ENCODE results near the gene DONSON. TPM values are rescaled to one million over a fixed set of nuclear protein-coding genes. Genes with fewer than 3 reads are reported as not detected.

The DONSON gene
- polyA plus RNA-seq, 5 donors: 32.3 to 51.6 (median 42.4) TPM

- no peak for DNase-seq
Observed at GRCh38 chr21:33562389-33562788, 26.1 kb downstream of the DONSON start.

DNA sequence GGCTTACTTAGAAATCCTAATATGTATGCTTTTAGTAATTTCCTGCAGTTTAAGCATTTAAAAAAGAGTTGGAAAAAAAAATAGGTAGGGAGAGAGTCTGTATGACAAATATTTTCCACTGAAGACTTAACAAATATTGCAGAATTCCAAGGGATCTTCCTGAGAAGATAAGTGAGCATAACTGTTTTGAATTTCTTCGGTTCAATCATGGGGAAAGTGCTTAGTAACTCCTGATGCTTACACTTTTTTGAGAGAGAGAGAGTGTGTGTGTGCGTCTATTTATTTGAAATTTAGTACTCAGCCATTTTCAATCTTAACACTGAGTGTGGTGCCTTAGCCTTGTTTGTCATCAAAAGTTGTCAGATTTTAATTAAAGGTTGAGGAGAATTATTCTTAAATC lies 27.1 kb downstream of the DONSON start:
- no peak for DNase-seq

DNA sequence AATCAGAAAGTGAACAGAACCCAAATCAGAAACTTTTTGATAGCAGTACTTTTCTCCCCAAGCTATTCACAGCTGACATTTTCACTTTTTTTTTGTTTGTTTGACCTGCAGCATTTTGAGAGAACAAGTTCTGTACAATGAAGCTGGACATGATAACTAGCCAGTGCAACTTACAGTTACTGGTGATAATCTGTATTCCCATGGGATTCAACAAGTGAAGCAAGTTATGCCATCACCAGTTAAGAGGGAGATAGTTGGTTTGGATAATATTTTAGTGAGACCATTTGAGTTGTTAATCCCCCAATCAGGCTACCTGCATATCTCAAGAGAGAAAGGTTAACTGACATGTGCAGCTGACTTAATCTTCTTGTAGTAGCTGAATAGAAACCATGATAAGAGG lies 27.5 kb downstream of the DONSON start:
- DNase-seq: no peak

DNA sequence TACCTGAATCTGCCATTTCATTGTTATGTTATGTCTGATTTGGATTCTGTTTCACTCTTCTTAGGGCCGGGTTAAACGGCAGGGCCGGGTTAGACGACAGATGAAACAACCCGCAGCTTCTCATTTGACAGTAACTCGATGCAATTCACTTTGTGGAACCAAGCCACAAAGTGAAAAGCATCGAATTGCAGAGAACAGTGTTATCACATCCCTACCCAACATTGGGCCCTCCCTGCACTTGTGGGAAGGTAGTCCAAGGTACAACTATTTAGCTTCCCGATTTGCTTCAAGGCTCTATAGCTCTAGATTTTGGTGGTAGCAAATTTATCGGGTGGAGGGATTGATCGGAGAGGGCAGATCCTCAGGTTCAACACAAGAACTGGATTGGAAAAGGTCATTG lies 28.7 kb downstream of the DONSON start:
- DNase-seq: no peak

DNA sequence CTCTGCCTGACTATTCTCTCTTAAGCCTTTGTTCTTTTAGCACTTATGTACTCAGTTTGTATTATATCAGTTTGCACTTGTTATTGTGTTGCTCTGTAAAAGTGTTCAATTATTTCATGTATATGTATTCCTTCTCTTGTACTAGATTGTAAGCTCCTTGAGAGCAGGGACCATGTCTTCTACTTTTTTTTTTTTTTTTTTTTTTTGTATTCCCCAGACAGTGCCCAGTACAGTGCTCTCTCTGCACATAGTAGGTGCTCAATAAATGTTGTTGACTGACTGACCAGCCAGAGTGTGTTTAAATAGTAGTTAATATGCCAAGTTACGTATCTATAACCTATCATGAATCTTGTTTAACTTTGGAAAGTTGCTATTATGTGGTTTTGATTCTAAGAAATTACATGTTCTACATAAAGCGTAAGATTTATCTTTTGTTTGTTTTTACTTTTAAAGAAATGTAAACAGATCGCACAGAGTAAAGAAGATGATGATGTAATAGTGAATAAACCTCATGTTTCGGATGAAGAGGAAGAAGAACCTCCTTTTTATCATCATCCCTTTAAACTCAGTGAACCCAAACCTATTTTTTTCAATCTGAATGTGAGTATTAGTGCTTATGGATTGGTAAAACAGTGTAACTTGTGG lies 29.6 kb downstream of the DONSON start:
- DNase-seq: no peak

DNA sequence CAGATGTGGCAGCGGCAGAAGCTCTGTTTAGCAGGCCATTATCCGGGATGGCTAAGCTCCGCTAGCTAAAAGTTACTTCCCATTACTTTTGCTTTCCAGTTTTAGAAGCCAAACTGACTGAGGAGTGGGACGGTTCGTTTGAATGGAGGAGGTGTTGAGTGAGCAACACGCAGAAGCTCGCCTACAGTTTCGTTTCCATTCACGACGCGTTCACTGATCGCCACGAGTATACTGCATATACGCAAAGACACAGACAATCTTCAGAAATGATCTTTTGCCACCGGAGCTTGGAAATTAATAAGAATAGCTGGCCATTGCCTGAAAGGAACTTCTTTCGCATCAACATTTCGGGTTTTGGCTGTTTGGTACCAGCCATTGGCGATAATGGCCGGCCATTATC lies 31.0 kb downstream of the DONSON start:
- no peak for DNase-seq

DNA sequence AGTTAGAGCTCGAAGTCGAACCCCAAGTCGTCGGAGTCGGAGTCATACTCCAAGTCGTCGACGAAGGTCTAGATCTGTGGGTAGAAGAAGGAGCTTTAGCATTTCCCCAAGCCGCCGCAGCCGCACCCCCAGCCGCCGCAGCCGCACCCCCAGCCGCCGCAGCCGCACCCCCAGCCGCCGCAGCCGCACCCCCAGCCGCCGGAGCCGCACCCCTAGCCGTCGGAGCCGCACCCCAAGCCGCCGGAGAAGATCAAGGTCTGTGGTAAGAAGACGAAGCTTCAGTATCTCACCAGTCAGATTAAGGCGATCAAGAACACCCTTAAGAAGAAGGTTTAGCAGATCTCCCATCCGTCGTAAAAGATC lies 33.5 kb downstream of the DONSON start:
- no peak for DNase-seq

GRCh38 chr21:33554236-33554981 lies 34.1 kb downstream of the DONSON start:
- no peak for DNase-seq

DNA sequence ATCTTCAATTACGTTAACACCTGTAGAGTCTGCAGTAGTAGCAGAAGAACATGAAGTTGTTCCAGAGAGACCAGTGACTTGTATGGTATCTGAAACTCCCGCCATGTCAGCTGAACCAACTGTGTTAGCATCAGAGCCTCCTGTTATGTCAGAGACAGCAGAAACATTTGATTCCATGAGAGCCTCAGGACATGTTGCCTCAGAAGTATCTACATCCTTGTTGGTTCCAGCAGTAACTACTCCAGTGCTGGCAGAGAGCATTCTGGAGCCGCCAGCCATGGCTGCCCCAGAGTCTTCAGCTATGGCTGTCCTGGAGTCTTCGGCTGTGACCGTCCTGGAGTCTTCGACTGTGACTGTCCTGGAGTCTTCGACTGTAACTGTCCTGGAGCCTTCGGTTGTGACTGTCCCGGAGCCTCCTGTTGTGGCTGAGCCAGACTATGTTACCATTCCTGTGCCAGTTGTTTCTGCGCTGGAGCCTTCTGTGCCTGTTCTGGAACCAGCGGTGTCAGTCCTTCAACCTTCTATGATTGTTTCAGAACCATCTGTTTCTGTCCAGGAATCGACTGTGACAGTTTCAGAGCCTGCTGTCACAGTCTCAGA lies 35.4 kb downstream of the DONSON start:
- no peak for DNase-seq

DNA sequence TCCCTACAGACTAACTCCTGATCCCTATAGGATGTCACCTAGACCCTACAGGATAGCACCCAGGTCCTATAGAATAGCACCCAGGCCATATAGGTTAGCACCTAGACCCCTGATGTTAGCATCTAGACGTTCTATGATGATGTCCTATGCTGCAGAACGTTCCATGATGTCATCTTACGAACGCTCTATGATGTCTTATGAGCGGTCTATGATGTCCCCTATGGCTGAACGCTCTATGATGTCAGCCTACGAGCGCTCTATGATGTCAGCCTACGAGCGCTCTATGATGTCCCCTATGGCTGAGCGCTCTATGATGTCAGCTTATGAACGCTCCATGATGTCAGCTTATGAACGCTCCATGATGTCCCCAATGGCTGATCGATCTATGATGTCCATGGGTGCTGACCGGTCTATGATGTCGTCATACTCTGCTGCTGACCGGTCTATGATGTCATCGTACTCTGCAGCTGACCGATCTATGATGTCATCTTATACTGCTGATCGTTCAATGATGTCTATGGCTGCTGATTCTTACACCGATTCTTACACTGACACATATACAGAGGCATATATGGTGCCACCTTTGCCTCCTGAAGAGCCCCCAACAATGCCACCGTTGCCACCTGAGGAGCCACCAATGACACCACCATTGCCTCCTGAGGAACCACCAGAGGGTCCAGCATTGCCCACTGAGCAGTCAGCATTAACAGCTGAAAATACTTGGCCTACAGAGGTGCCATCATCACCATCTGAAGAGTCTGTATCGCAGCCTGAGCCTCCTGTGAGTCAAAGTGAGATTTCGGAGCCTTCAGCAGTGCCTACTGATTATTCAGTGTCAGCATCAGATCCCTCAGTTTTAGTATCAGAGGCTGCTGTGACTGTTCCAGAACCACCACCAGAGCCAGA lies 36.1 kb downstream of the DONSON start:
- DNase-seq: no peak

- no peak for DNase-seq
Observed at GRCh38 chr21:33551664-33552063, 36.8 kb downstream of the DONSON start.

DNA sequence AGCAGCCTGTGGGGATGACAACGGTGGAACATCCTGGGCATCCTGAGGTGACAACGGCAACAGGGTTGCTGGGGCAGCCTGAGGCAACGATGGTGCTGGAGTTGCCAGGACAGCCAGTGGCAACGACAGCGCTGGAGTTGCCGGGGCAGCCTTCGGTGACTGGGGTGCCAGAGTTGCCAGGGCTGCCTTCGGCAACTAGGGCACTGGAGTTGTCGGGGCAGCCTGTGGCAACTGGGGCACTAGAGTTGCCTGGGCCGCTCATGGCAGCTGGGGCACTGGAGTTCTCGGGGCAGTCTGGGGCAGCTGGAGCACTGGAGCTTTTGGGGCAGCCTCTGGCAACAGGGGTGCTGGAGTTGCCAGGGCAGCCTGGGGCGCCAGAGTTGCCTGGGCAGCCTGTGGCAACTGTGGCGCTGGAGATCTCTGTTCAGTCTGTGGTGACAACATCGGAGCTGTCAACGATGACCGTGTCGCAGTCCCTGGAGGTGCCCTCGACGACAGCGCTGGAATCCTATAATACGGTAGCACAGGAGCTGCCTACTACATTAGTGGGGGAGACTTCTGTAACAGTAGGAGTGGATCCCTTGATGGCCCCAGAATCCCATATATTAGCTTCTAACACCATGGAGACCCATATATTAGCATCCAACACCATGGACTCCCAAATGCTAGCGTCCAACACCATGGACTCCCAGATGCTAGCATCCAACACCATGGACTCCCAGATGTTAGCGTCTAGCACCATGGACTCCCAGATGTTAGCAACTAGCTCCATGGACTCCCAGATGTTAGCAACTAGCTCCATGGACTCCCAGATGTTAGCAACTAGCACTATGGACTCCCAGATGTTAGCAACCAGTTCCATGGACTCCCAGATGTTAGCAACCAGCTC lies 37.5 kb downstream of the DONSON start:
- DNase-seq: no peak

GRCh38 chr21:33549848-33550771 lies 38.4 kb downstream of the DONSON start:
- no peak for DNase-seq

- DNase-seq: no peak
Observed at GRCh38 chr21:33546086-33546485, 42.4 kb downstream of the DONSON start.

DNA sequence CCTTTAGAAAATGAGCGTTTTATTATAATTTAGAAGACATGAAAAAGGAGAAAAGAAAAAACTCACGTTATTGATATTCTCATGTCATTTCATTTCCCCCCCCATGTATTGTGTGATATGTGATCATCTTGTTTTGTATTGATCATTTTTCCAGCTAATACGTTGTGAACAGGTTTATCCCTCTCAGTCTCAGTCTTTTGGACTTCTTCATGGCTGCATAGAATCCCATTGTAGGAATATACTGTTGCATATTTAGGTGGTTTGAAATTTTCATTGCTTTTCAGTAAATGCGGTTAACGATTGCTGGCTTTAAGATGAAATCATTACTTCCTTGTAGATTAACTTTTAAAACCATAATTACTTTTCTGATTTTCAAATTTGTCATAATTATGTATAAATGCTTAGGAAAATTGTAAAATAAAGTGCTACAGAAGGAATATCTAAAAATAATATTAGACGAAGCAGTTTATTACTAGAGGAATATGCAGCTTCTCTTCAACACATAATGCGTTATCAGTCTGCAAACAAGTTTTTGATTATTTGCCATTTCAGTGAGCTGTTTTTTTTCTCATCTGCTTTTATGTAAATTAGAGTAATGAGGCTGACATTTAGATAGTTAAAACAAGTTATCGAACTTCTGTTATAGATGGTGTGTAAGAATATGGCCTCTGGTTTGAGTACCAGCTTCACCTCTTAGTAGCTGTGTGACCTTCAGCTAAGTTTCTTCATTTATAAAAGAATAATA lies 43.9 kb downstream of the DONSON start:
- DNase-seq: no peak

GRCh38 chr21:33543505-33544129 lies 44.9 kb downstream of the DONSON start:
- DNase-seq: no peak

DNA sequence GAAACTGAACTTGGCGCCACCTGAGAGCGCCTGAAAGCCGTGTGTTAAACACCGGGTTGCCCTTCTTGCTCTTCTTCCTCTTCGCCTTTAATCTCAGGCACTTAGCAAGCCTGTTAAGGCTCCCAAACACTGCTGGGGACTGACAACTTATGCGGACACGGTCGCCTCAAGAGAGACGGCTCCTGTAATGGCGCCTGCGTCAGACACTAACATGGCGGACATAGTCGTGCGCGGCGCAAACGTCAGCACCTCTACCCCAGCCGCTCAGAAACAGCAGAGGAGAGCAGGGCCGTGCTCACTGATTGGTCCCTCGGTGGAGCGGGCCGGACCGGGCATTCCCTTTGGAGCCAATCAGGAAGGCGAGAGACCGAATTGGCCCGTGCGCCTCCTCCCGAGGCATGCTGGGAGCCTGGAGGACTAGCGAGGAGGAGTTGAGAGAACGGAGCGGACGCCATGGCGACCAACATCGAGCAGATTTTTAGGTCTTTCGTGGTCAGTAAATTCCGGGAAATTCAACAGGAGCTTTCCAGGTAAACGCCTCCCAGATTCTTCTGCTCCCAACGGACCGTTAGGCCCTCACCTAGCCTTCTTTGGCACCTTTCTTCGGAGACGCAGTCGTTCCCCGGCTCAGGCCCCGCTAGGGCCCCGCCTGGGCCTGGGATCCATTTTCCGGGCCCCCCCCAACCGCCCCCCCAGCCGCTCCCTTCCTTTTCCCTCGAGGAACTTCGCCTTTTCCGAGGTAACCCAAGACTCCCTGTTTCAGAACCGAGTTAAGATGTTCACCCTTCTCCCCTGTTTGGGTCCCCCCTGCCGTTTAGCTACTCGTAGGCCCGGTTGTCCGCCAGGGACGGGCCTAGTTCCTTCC lies 45.6 kb downstream of the DONSON start, which contains the start of gene SON:
Gene SON (plus strand): TSS at position 399 of the 865 bp plus-strand sequence. CDS start 55 bp downstream, at position 454.
- peak; percentile 98 for DNase-seq
